A549 treated with AZD2906 at 1 μM for 4 hours (cell line): ENCODE results near the gene POR. TPM values are rescaled to one million over a fixed set of nuclear protein-coding genes. Genes with fewer than 3 reads are reported as not detected.

Source experiments
- total RNA-seq: library from RNA; stranded (reverse); fragments of 200-300 nt; extraction: Qiagen RNA extraction; gene quantifications from 5 replicates; pipeline ENCODE4 v1.2.3, GENCODE V29; 2022

The POR gene
- total RNA-seq = 135 to 175 TPM (median 166 TPM) in 5 replicates

DNA sequence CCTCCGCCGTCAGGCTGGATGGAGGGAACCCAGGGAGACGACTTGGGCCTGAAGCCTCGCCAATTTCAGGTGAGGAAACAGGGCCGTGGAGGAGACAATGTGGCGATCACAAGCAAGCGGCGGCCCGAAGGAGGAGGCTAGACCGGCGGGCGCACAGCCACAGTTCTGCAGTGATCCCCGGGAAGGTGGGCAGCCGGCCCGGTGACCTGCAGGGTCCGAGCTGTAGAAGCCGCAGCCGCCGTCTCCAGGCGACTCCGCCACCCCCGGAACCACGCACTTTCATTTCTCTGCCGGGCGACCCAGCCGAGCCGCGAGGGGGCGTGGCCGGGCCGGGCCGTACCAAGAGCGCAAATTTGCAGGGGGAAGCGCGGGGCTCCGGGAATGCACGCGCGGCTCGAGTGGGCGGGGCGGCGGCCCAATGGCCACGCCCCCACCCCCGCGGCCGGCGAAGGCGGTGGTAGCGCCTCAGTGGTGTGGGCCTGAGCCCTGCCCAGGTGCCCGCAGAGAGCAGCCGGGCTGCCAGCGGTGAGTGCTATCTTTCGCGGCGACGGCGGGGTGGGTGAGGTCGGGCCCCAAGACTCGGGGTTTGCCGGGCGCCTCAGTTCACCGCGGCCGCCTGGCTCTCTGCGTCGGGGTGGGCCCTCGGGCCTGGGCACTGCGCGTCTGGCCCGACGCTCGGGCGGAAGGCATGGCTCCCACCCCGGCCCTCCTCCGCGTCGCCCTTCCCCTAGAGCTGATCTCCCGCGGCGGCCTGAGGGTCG is at the start of gene POR:
TSS of gene POR (plus strand) at position 501 of the 761 bp plus-strand sequence. CDS start 38,847 bp downstream, outside the sequence.

DNA sequence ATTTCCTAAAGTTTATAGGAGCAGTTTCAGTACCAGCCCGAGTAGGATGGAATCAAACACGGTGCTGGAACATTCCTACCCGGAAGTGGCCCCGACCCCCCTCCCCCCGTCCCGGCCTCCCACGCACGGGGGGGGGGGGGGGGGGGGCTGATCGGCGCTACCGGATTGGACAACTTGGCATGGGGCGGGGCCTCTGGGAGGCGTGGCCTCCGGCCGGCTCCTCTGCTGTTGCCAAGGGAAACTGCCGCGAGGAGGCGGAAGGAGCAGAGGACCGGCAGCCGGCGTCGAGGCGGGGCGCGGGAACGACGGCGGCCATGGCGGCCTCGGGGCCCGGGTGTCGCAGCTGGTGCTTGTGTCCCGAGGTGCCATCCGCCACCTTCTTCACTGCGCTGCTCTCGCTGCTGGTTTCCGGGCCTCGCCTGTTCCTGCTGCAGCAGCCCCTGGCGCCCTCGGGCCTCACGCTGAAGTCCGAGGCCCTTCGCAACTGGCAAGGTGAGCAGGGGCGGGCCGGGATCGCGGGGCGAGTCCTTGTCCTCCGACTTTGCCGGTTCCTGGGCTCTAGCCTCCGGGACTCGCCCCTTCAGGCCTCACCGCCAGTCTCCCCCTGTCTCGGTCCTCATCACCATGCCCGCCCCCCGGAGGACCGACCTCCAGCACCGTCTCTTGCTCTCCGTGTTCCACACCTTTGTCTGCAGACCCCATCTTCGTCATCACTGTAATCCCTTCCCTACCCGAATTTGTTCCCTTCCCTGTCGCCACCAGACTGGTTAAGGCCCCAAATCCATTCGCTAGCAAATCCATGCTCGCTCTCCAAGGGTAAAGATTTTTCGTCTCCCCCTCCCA is 36.0 kb upstream of the POR start, which contains the start of gene RHBDD2:
TSS of gene RHBDD2 (plus strand) at position 266 of the 843 bp plus-strand sequence. CDS start at position 315, 49 bp downstream.

DNA sequence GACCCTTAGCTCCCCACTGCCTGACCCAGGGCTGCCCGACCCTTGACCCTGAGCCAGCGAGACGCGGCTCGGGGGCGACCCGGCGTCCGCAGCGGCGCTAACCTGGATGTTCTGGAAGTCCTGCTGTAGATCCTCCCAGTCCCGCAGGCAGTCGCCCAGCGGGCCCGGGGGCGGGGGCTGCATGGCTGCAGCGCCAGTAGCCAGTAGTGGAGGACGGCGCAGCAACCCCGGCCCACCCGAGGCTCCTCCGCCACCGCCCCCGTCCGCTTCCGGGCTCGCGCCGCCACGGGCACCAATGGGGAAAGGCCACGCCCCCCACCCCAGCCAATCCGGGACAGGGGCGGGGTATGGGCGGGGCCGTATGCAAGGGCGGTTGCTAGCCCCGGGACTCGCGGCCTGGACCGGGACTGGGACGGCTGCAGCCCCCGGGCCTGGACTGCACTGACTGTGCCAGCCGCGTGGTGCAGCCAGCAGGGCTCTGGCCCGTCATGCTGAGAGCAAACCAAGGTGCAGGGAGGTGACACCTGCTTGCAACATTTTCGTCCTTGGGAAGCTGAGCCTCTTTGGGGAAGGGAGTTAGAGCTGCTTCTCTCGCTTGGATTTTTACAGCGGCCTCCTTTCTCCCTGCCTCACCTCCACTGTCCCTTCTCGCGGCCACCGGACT is 79.6 kb downstream of the POR start, which contains the start of gene TMEM120A:
TSS of gene TMEM120A (minus strand) at position 208 of the 664 bp plus-strand sequence. CDS start at position 183, 25 bp downstream.

Other genes with a start within 250 kb of the POR start
- gene HIP1, start 176.2 kb upstream of the POR start, total RNA-seq = 18.4 to 27.6 TPM (median 23.0 TPM) in 5 replicates
- 7.7 to 10.9 TPM (median 7.9 TPM) in 5 replicates for gene CCL26, start 142.9 kb upstream of the POR start, total RNA-seq
- 0.18 TPM in 1 of 5 replicates, not detected in the others for gene CCL24, start 101.3 kb upstream of the POR start, total RNA-seq
- gene RHBDD2, start 36.1 kb upstream of the POR start, total RNA-seq = 80.3 to 98.6 TPM (median 97.6 TPM) in 5 replicates
- gene TMEM120A, start 79.4 kb downstream of the POR start, total RNA-seq = 38.6 to 50.5 TPM (median 45.9 TPM) in 5 replicates
- 39.7 to 49.3 TPM (median 44.6 TPM) in 5 replicates for gene STYXL1, start 132.8 kb downstream of the POR start, total RNA-seq
- gene MDH2, start 133.0 kb downstream of the POR start, total RNA-seq = 350 to 422 TPM (median 399 TPM) in 5 replicates